A673 (cell line): ENCODE measurements around the gene DPYD. TPM values are rescaled to one million over a fixed set of nuclear protein-coding genes. Genes with fewer than 3 reads are reported as not detected.

ENCODE experiments used
- BruUV-seq: library from RNA; stranded (reverse); fragments of 400-500 nt; replicated peaks from 2 replicates; lab custom pipeline; 2021; lab: Mats Ljungman, UMichigan
- CTCF ChIA-PET: fragments of 300-600 bp; sonication (Branson Sonifier 250); formaldehyde crosslinking; loops from one replicate; lab custom pipeline; 2022; ENCODE audit warnings: antibody characterized with exemption; lab: Charles Lee
- POLR2A ChIA-PET: fragments of 300-600 bp; sonication (Branson Sonifier 250); formaldehyde crosslinking; loops from one replicate; lab custom pipeline; 2022; ENCODE audit warnings: antibody characterized with exemption; ENCODE audit not compliant: low non-redundant PET; lab: Charles Lee
- DNase-seq: peaks from one replicate; pipeline ENCODE4 v3.0.0-alpha.2; 2015; ENCODE audit warnings: low spot score
- H3K27ac ChIP-seq: fragments of 200-600 bp; sonication (generic); 2 replicates; pipeline ENCODE4 v1.5.1; 2016; ENCODE audit warnings: mixed run types, low read depth, mild to moderate bottlenecking, mixed read lengths, antibody characterized with exemption, low read length; ENCODE audit not compliant: poor library complexity, severe bottlenecking
- H3K27me3 ChIP-seq: fragments of 200-600 bp; sonication (generic); replicated peaks from 2 replicates; pipeline ENCODE4 v1.6.1; 2017; ENCODE audit warnings: mixed run types, low read depth, mild to moderate bottlenecking, mixed read lengths, antibody characterized with exemption, low read length; ENCODE audit not compliant: insufficient read depth, poor library complexity
- H3K36me3 ChIP-seq: fragments of 200-600 bp; sonication (generic); 2 replicates; pipeline ENCODE4 v1.6.1; 2016; ENCODE audit warnings: mixed run types, mild to moderate bottlenecking, mixed read lengths, antibody characterized with exemption, low read length; ENCODE audit not compliant: insufficient read depth, poor library complexity, severe bottlenecking
- H3K4me1 ChIP-seq: fragments of 200-600 bp; sonication (generic); 2 replicates; pipeline ENCODE4 v1.6.1; 2017; ENCODE audit warnings: mixed run types, mild to moderate bottlenecking, mixed read lengths, antibody characterized with exemption, low read length; ENCODE audit not compliant: insufficient read depth, poor library complexity, severe bottlenecking
- H3K4me3 ChIP-seq: fragments of 200-600 bp; sonication (generic); 2 replicates; pipeline ENCODE4 v1.5.1; 2016; ENCODE audit warnings: low read depth, mixed run types, mild to moderate bottlenecking, mixed read lengths, low read length; ENCODE audit not compliant: poor library complexity, severe bottlenecking
- H3K9me3 ChIP-seq: fragments of 200-600 bp; sonication (generic); 2 replicates; pipeline ENCODE4 v1.6.1; 2016; ENCODE audit warnings: mixed run types, low read depth, mild to moderate bottlenecking, mixed read lengths, antibody characterized with exemption, low read length; ENCODE audit not compliant: poor library complexity, severe bottlenecking
- CTCF ChIP-seq: fragments of 300-800, 200-600 bp; sonication (generic); conservative IDR thresholded peaks from 2 replicates; pipeline ENCODE4 v1.5.1; 2017; ENCODE audit warnings: low read depth, mild to moderate bottlenecking, antibody characterized with exemption, low read length, moderate library complexity, mixed read lengths
- EZH2 ChIP-seq: fragments of 200-600 bp; sonication (generic); IDR thresholded peaks from 2 replicates; pipeline ENCODE4 v1.6.1; 2017; ENCODE audit warnings: borderline replicate concordance, low read depth, mild to moderate bottlenecking, mixed read lengths, antibody characterized with exemption, low read length; ENCODE audit not compliant: poor library complexity, severe bottlenecking
- intact Hi-C: fragments of 100-400 bp; cut with micrococcal nuclease; formaldehyde crosslinking; loops from one replicate; pipeline ENCODE4 v1.10.0; 2022; ENCODE audit not compliant: unreplicated experiment
- total RNA-seq: library from RNA; stranded (reverse); gene quantifications from 2 replicates; pipeline ENCODE4 v1.2.3, GENCODE V29; 2021

Gene DPYD
- total RNA-seq, 1 experiment from 2014 or later = 13.4 TPM

- H3K27me3 ChIP-seq = no peaks in the 10 kb centered on the region
- H3K4me3 ChIP-seq = no peak overlapping the region
- no TSS peak for BruUV-seq
- no peak overlapping the region for H3K27ac ChIP-seq
- DNase-seq = no peak
- H3K4me1 ChIP-seq = peaks cover 31% of the 10 kb centered on the region
- ChIA-PET POLR2A (no interaction called here), CTCF (no interaction called here)
- H3K36me3 ChIP-seq = no peaks in the 10 kb centered on the region
- H3K9me3 ChIP-seq = no peaks in the 10 kb centered on the region
- TF ChIP-seq EZH2 (no peak), CTCF (no peak)
- intact Hi-C loops = no loop called here
These were observed 21.9 kb downstream of the DPYD start for GRCh38 chr1:97898948-97899347.

- TF ChIP-seq EZH2 (no peak), CTCF (no peak)
- H3K4me1 ChIP-seq = no peaks in the 10 kb centered on the region
- POLR2A ChIA-PET = no interaction called here
- no TSS peak for BruUV-seq
- no peaks in the 10 kb centered on the region for H3K27me3 ChIP-seq
- intact Hi-C loops = no loop called here
- DNase-seq = no peak
- no peaks in the 10 kb centered on the region for H3K36me3 ChIP-seq
- no peak overlapping the region for H3K4me3 ChIP-seq
- no peaks in the 10 kb centered on the region for H3K9me3 ChIP-seq
- CTCF ChIA-PET = no interaction called here
- H3K27ac ChIP-seq = no peak overlapping the region
These were observed 25.6 kb downstream of the DPYD start for GRCh38 chr1:97895278-97895677.

- ChIA-PET POLR2A (no interaction called here), CTCF (no interaction called here)
- H3K27ac ChIP-seq = no peak overlapping the region
- no peaks in the 10 kb centered on the region for H3K4me1 ChIP-seq
- no peaks in the 10 kb centered on the region for H3K27me3 ChIP-seq
- no peak for TF ChIP-seq CTCF
- no peak for TF ChIP-seq EZH2
- intact Hi-C loops = no loop called here
- no peak overlapping the region for H3K4me3 ChIP-seq
- no TSS peak for BruUV-seq
- H3K9me3 ChIP-seq = no peaks in the 10 kb centered on the region
- no peak for DNase-seq
- no peaks in the 10 kb centered on the region for H3K36me3 ChIP-seq
These were observed 27.0 kb downstream of the DPYD start for GRCh38 chr1:97893844-97894243.
